ENCODE data around the gene FBP1. TPM values are rescaled to one million over a fixed set of nuclear protein-coding genes. Genes with fewer than 3 reads are reported as not detected.
"Not testable (repeated sequence)": the region's sequence is repeated elsewhere in the genome, so short reads cannot be mapped to it uniquely, and the experiment has no call there.

FBP1 gene
- total and polyA plus RNA-seq, 10 of the 15 experiments (the other 5 are each of a cell fraction or from before 2014, with no cell fraction given): 0.11 to 0.38 (median 0.15) TPM; not detected in 7

DNA sequence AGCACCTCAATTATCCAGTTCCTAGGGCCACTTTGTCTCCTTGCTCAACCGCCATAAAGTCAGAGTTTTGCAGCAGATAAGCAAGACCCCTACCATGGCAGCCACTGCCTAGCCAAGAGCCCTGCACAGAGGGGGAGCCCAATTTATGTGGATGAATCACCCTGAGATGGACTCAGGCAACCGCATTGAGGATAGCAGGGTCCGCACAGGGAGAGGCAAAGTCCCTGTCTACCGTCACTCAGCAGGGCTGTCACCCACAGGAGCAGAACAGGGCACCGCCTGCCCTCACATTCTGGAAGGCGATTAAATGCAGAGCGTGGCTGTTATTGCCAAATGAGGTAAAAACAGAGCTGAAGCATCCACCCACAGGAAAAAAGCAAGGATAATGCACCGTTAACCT, 47.4 kb downstream of the FBP1 start (continued):
- TF ChIP-seq, protein P1, sequence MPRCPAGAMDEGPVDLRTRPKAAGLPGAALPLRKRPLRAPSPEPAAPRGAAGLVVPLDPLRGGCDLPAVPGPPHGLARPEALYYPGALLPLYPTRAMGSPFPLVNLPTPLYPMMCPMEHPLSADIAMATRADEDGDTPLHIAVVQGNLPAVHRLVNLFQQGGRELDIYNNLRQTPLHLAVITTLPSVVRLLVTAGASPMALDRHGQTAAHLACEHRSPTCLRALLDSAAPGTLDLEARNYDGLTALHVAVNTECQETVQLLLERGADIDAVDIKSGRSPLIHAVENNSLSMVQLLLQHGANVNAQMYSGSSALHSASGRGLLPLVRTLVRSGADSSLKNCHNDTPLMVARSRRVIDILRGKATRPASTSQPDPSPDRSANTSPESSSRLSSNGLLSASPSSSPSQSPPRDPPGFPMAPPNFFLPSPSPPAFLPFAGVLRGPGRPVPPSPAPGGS (IDR thresholded peaks at IDR 0.05; ENCODE audit: borderline replicate concordance, insufficient read depth, low read depth, low read length, poor library complexity, severe bottlenecking): no peak
- TF ChIP-seq SREBF2 (IDR thresholded peaks at IDR 0.05; ENCODE audit: low read length) (no peak), MTA2 (IDR thresholded peaks at IDR 0.05; ENCODE audit: low read depth) (no peak), SP1 (IDR thresholded peaks at IDR 0.05; ENCODE audit: low read depth, low read length) (no peak), ZZZ3 (IDR thresholded peaks at IDR 0.05; ENCODE audit: control insufficient read depth, insufficient read length, low read depth) (no peak), CREB1 (IDR thresholded peaks at IDR 0.05; ENCODE audit: low read depth) (no peak), POLR2AphosphoS2 (IDR thresholded peaks at IDR 0.05; ENCODE audit: low read depth, low read length) (no peak)
- TF ChIP-seq, protein P2, sequence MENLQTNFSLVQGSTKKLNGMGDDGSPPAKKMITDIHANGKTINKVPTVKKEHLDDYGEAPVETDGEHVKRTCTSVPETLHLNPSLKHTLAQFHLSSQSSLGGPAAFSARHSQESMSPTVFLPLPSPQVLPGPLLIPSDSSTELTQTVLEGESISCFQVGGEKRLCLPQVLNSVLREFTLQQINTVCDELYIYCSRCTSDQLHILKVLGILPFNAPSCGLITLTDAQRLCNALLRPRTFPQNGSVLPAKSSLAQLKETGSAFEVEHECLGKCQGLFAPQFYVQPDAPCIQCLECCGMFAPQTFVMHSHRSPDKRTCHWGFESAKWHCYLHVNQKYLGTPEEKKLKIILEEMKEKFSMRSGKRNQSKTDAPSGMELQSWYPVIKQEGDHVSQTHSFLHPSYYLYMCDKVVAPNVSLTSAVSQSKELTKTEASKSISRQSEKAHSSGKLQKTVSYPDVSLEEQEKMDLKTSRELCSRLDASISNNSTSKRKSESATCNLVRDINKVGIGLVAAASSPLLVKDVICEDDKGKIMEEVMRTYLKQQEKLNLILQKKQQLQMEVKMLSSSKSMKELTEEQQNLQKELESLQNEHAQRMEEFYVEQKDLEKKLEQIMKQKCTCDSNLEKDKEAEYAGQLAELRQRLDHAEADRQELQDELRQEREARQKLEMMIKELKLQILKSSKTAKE (IDR thresholded peaks at IDR 0.05; ENCODE audit: low read depth, poor library complexity, severe bottlenecking): no peak

DNA sequence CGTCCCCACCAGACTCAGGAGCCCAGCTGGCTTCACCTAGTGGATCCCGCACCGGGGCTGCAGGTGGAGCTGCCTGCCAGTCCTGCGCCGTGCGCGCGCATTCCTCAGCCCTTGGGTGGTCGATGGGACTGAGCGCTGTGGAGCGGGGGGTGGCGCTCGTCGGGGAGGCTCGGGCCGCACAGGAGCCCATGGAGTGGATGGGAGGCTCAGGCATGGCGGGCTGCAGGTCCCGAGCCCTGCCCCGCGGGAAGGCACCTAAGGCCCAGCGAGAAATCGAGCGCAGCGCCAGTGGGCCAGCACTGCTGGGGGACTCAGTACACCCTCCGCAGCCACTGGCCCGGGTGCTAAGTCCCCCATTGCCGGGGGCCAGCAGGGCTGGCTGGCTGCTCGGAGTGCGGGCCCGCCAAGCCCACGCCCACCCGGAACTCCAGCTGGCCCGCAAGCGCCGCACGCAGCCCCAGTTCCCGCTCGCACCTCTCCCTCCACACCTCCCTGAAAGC, 48.2 kb downstream of the FBP1 start:
- 57% methylated on average over 20 of the region's 38 CpGs for WGBS (ENCODE audit: insufficient coverage, insufficient replicate concordance, low lambda C conversion rate, missing lambda C conversion rate)
- POLR2A ChIA-PET; RAD21 ChIA-PET (ENCODE audit: unreplicated experiment); ATAC-seq; H4K20me1 ChIP-seq (ENCODE audit: control insufficient read depth, insufficient read depth); H3K27ac ChIP-seq (ENCODE audit: control insufficient read depth, insufficient read depth); H3K36me3 ChIP-seq (ENCODE audit: control insufficient read depth in 2 of 2, insufficient read depth in 2 of 2, low read length in 1 of 2); H3K9ac ChIP-seq (ENCODE audit: control insufficient read depth, insufficient read depth, low read length); H3K79me2 ChIP-seq (ENCODE audit: control insufficient read depth, insufficient read depth, low read length); H3K9me3 ChIP-seq (replicated peaks; ENCODE audit: control insufficient read depth, insufficient read depth, low read length); intact Hi-C loops (cut with micrococcal nuclease; ENCODE audit: unreplicated experiment); H2AFZ ChIP-seq (ENCODE audit: control insufficient read depth, low read depth, low read length); CTCF ChIA-PET; SMC1A ChIA-PET (ENCODE audit: uncharacterized antibody, unreplicated experiment); H3K4me2 ChIP-seq (ENCODE audit: control insufficient read depth, insufficient read depth); H3K27me3 ChIP-seq (replicated peaks in 1 of 2; ENCODE audit: control insufficient read depth in 2 of 2, insufficient read depth in 2 of 2, low read length in 1 of 2); DNase-seq (ENCODE audit: low read depth, low spot score); in situ Hi-C loops (cut with MboI); H3K4me1 ChIP-seq (ENCODE audit: control insufficient read depth, insufficient read depth, low read length); FAIRE-seq; H3K4me3 ChIP-seq; BruUV-seq (replicated peaks): not testable (repeated sequence)

Measured in GM12878 (cell line).